Keratinocyte (primary cell): ENCODE data around the gene PHACTR1. TPM values are rescaled to one million over a fixed set of nuclear protein-coding genes. Genes with fewer than 3 reads are reported as not detected.

ENCODE experiments used
- DNase-seq: peaks from one replicate; pipeline ENCODE4 v3.0.0-alpha.2; 2011; ENCODE audit warnings: low read depth, missing footprints, low spot score
- FAIRE-seq: peaks from 2 replicates; lab custom pipeline; 2011; peaks lifted over from hg19 to GRCh38; lab: Jason Lieb, UNC
- H2AFZ ChIP-seq: 2 replicates; pipeline ENCODE4 v1.6.0; 2012; ENCODE audit warnings: low read length, control low read depth, inconsistent platforms; ENCODE audit not compliant: control insufficient read depth
- H3K27ac ChIP-seq: 2 replicates; pipeline ENCODE4 v1.5.1; 2011; ENCODE audit warnings: low read length; ENCODE audit not compliant: control insufficient read depth, insufficient read depth
- H3K27me3 ChIP-seq: 3 replicates; pipeline ENCODE4 v1.6.0; 2011; ENCODE audit warnings: low read length; ENCODE audit not compliant: control insufficient read depth, insufficient read depth; ENCODE audit errors: extremely low read depth
- H3K36me3 ChIP-seq, 2 experiments: 2 replicates in 1 of 2; 3 replicates in 1 of 2; pipeline ENCODE4 v1.5.1; 2011; ENCODE audit warnings: low read length in 2 of 2, mild to moderate bottlenecking in 1 of 2; ENCODE audit not compliant: control insufficient read depth in 2 of 2, insufficient read depth in 2 of 2; ENCODE audit errors: extremely low read depth in 1 of 2
- H3K4me1 ChIP-seq: 3 replicates; pipeline ENCODE4 v1.5.1; 2011; ENCODE audit warnings: low read length; ENCODE audit not compliant: control insufficient read depth, insufficient read depth; ENCODE audit errors: extremely low read depth
- H3K4me2 ChIP-seq: 3 replicates; pipeline ENCODE4 v1.6.0; 2011; ENCODE audit warnings: low read depth, low read length; ENCODE audit not compliant: control insufficient read depth, insufficient read depth; ENCODE audit errors: extremely low read depth
- H3K4me3 ChIP-seq, 3 experiments: fragments of 200-600 bp in 1 of 3; sonication (generic) in 1 of 3; 2 replicates in 2 of 3; 3 replicates in 1 of 3; pipeline ENCODE4 v1.5.1; 2011 to 2016; ENCODE audit warnings: low read length in 3 of 3, mild to moderate bottlenecking in 3 of 3, control low read depth in 2 of 3, inconsistent platforms in 1 of 3, low read depth in 1 of 3, mixed read lengths in 1 of 3, mixed run types in 1 of 3, moderate library complexity in 1 of 3; ENCODE audit not compliant: control insufficient read depth in 2 of 3, insufficient read depth in 2 of 3; ENCODE audit errors: extremely low read depth in 1 of 3
- H3K79me2 ChIP-seq: 2 replicates; pipeline ENCODE4 v1.6.0; 2012; ENCODE audit warnings: low read length; ENCODE audit not compliant: control insufficient read depth, insufficient read depth
- H3K9ac ChIP-seq: 3 replicates; pipeline ENCODE4 v1.6.0; 2011; ENCODE audit warnings: low read length; ENCODE audit not compliant: control insufficient read depth, insufficient read depth; ENCODE audit errors: extremely low read depth
- H3K9me1 ChIP-seq: 3 replicates; pipeline ENCODE4 v1.6.0; 2011; ENCODE audit warnings: low read length; ENCODE audit not compliant: control insufficient read depth, insufficient read depth; ENCODE audit errors: extremely low read depth
- H3K9me3 ChIP-seq: 2 replicates; pipeline ENCODE4 v1.5.1; 2012; ENCODE audit warnings: low read depth, low read length; ENCODE audit not compliant: control insufficient read depth
- H4K20me1 ChIP-seq: 3 replicates; pipeline ENCODE4 v1.6.0; 2011; ENCODE audit warnings: low read length; ENCODE audit not compliant: control insufficient read depth, insufficient read depth; ENCODE audit errors: extremely low read depth
- CTCF ChIP-seq, 3 experiments: IDR thresholded peaks in 1 of 3; conservative IDR thresholded peaks in 1 of 3; optimal IDR thresholded peaks in 1 of 3; 2 replicates in 2 of 3; 3 replicates in 1 of 3; pipeline versions ENCODE3 to v1.5.1; 2011; ENCODE audit warnings: low read length in 3 of 3, mild to moderate bottlenecking in 3 of 3, moderate library complexity in 2 of 3, control low read depth in 1 of 3, inconsistent platforms in 1 of 3; ENCODE audit not compliant: insufficient read depth in 2 of 3; ENCODE audit errors: extremely low read depth in 1 of 3
- EZH2 ChIP-seq: IDR thresholded peaks from one replicate; pipeline ENCODE4 v1.6.1; 2012; ENCODE audit warnings: inconsistent platforms, mild to moderate bottlenecking, low read length, moderate library complexity
- dilution Hi-C: fragments of 300-500 bp; cut with MboI; formaldehyde crosslinking; loops from one replicate; pipeline ENCODE4 v1.7.0; 2020; ENCODE audit warnings: low sequenced_read_pairs; ENCODE audit not compliant: extremely low pct_ligation_motif_present
- polyA plus RNA-seq, 5 experiments: library from polyadenylated mRNA; depleted of rRNA in 3 of 5; stranded (reverse) in 3 of 5; stranded (forward) in 1 of 5; unstranded in 1 of 5; fragments of >200 nt; gene quantifications; 1 replicate in 1 of 5; 2 replicates in 3 of 5; 3 replicates in 1 of 5; pipeline versions ENCODE4 v1.2.1 to v1.2.3, GENCODE V29; 2011 to 2012; ENCODE audit warnings: missing spikeins in 2 of 5, low read depth in 1 of 5, low replicate concordance in 1 of 5
- small RNA-seq, 3 experiments: library from RNA; depleted of rRNA; stranded (forward); fragments of <200 nt; gene quantifications; one replicate each; pipeline ENCODE3, GENCODE V24; 2012; ENCODE audit warnings: low read depth in 3 of 3, low replicate concordance in 1 of 3; ENCODE audit not compliant: insufficient read length in 3 of 3

PHACTR1 gene
- polyA plus RNA-seq, 1 donor (not counting 4 experiments of a cell fraction or from before 2014, with no cell fraction given): 0.22 TPM

- FAIRE-seq: peak; percentile 98
- H3K27ac ChIP-seq: no peak overlapping the region
Observed at GRCh38 chr6:13336553-13336952, 620.0 kb downstream of the PHACTR1 start.

GRCh38 chr6:13338038-13338437 is 621.5 kb downstream of the PHACTR1 start:
- Histone ChIP-seq H2AFZ (no peak overlapping the region), H3K4me2 (no peak overlapping the region), H3K4me3 (no peak overlapping the region), H3K9me3 (no peaks in the 10 kb centered on the region), H3K27me3 (no peaks in the 10 kb centered on the region), H3K36me3 (no peaks in the 10 kb centered on the region), H3K79me2 (no peaks in the 10 kb centered on the region), H4K20me1 (no peaks in the 10 kb centered on the region), H3K4me1 (peaks cover 7% of the 10 kb centered on the region), H3K9me1 (no peaks in the 10 kb centered on the region), H3K27ac (no peak overlapping the region), H3K9ac (no peak overlapping the region)
- no peak for FAIRE-seq
- DNase-seq: no peak
- no peak for TF ChIP-seq CTCF (optimal IDR thresholded peaks at IDR 0.05 in 1 of 3, IDR thresholded peaks at IDR 0.05 in 1 of 3, conservative IDR thresholded peaks at IDR 0.05 in 1 of 3; ENCODE audit: extremely low read depth in 1 of 3, insufficient read depth in 2 of 3, low read length in 3 of 3)
- TF ChIP-seq EZH2: no peak
- dilution Hi-C loops: no loop called here

More at GRCh38 chr6:13336553-13336952, 620.0 kb downstream of the PHACTR1 start:
- no peaks in the 10 kb centered on the region for H4K20me1 ChIP-seq
- TF ChIP-seq EZH2: no peak
- peak; percentile 83 to 97 (median 91) for TF ChIP-seq CTCF (optimal IDR thresholded peaks at IDR 0.05 in 1 of 3, IDR thresholded peaks at IDR 0.05 in 1 of 3, conservative IDR thresholded peaks at IDR 0.05 in 1 of 3; ENCODE audit: extremely low read depth in 1 of 3, insufficient read depth in 2 of 3, low read length in 3 of 3)
- H3K36me3 ChIP-seq: no peaks in the 10 kb centered on the region
- no peak overlapping the region for H3K4me2 ChIP-seq
- H3K9me3 ChIP-seq: no peaks in the 10 kb centered on the region
- no peaks in the 10 kb centered on the region for H3K79me2 ChIP-seq
- dilution Hi-C loops: no loop called here
- no peak overlapping the region for H3K4me3 ChIP-seq
- peak overlapping the region; percentile 34 for H2AFZ ChIP-seq
- H3K9me1 ChIP-seq: no peaks in the 10 kb centered on the region
- no peaks in the 10 kb centered on the region for H3K27me3 ChIP-seq
- peaks cover 7% of the 10 kb centered on the region for H3K4me1 ChIP-seq
- DNase-seq: peak; percentile 90
- H3K9ac ChIP-seq: no peak overlapping the region

Small RNA genes within 50 kb of the gene (small RNA-seq; reads per million reads assigned to genes)
- gene RNU1-11P: 7.7 to 8.9 (median 8.3) reads per million in 3 experiments
